Activated T-cell treated with anti-CD3 and anti-CD28 coated beads, Interleukin-2, amount 50 U/mL, for 72 hours (primary cell): ENCODE data around the gene PXMP2. TPM values are rescaled to one million over a fixed set of nuclear protein-coding genes. Genes with fewer than 3 reads are reported as not detected.
"Not testable (repeated sequence)": the region's sequence is repeated elsewhere in the genome, so short reads cannot be mapped to it uniquely, and the experiment has no call there.

Experiments used
- ATAC-seq, 2 donors: fragments of 150-1000 bp; cut with Tn5 transposase; replicated peaks in 1 of 2; 2 replicates each; pipeline ENCODE4 v1.10.0; 2021; ENCODE audit warnings: moderate library complexity in 2 of 2, mild to moderate bottlenecking in 1 of 2
- DNase-seq, 2 donors: peaks; one replicate each; pipeline ENCODE4 v3.0.0; 2021 to 2022; ENCODE audit warnings: mixed read lengths in 1 of 2
- H3K27ac Mint-ChIP-seq: one replicate; pipeline ENCODE4 v1.8.0; 2022; ENCODE audit warnings: mild to moderate bottlenecking, moderate library complexity, mixed read lengths
- H3K27me3 Mint-ChIP-seq: one replicate; pipeline ENCODE4 v1.8.0; 2022; ENCODE audit warnings: low read depth, mixed read lengths
- H3K36me3 Mint-ChIP-seq, 2 donors: one replicate each; pipeline ENCODE4 v1.8.0; 2022; ENCODE audit warnings: mixed read lengths in 2 of 2, mild to moderate bottlenecking in 1 of 2; ENCODE audit not compliant: insufficient read depth in 2 of 2
- H3K4me1 Mint-ChIP-seq: one replicate; pipeline ENCODE4 v1.8.0; 2022; ENCODE audit warnings: low read depth, mixed read lengths
- H3K4me3 Mint-ChIP-seq, 2 donors: one replicate each; pipeline ENCODE4 v1.8.0; 2022; ENCODE audit warnings: mild to moderate bottlenecking in 2 of 2, mixed read lengths in 2 of 2, moderate library complexity in 2 of 2
- H3K9me3 Mint-ChIP-seq, 2 donors: one replicate each; pipeline ENCODE4 v1.8.0; 2022; ENCODE audit warnings: mixed read lengths in 2 of 2
- total RNA-seq, 2 donors: library from RNA; stranded (reverse); gene quantifications; one replicate each; pipeline ENCODE4 v1.2.3, GENCODE V29; 2022

The PXMP2 gene
- total RNA-seq, 2 donors from 2014 or later, result 16.2 to 19.7 TPM

- no peaks in the 10 kb centered on the region for H3K9me3 Mint-ChIP-seq
- DNase-seq (no peak), ATAC-seq (no peak)
- H3K4me1 Mint-ChIP-seq, result peaks cover 23% of the 10 kb centered on the region
- H3K27ac Mint-ChIP-seq, result no peak overlapping the region
- H3K4me3 Mint-ChIP-seq, result peak overlapping the region; percentile 13 to 82
- H3K27me3 Mint-ChIP-seq, result no peaks in the 10 kb centered on the region
- H3K36me3 Mint-ChIP-seq, result peaks cover 1 to 3% of the 10 kb centered on the region in 2 donors
These were observed 1.8 kb downstream of the PXMP2 start for GRCh38 chr12:132689227-132689626.

DNA sequence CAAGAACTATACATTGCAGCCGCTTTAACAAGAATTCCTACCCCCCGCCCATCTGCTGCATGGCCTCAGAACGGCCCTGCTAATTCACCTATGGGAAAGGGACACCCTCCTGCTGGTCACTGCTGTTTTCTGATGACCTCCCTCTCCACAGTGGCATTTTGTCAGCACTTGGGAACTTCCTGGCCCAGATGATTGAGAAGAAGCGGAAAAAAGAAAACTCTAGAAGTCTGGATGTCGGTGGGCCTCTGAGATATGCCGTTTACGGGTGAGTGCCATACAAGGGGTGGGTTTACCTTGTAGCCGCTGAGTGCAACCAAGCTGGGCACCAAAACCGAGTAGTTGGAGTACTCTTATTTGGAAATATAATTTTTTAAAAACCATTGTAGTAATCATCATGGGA, 2.7 kb downstream of the PXMP2 start:
- H3K4me3 Mint-ChIP-seq, result no peak overlapping the region
- peaks cover 22% of the 10 kb centered on the region for H3K4me1 Mint-ChIP-seq
- no peak for ATAC-seq
- no peaks in the 10 kb centered on the region for H3K9me3 Mint-ChIP-seq
- H3K27ac Mint-ChIP-seq, result no peak overlapping the region
- H3K27me3 Mint-ChIP-seq, result no peaks in the 10 kb centered on the region
- no peak for DNase-seq
- peaks cover 1 to 3% of the 10 kb centered on the region in 2 donors for H3K36me3 Mint-ChIP-seq

GRCh38 chr12:132692030-132692429, 4.6 kb downstream of the PXMP2 start:
- H3K9me3 Mint-ChIP-seq, H3K27ac Mint-ChIP-seq, H3K4me3 Mint-ChIP-seq, DNase-seq, ATAC-seq, H3K27me3 Mint-ChIP-seq, H3K4me1 Mint-ChIP-seq: not testable (repeated sequence)
- H3K36me3 Mint-ChIP-seq, result peaks cover 1 to 11% of the 10 kb centered on the region in 2 donors

- H3K27ac Mint-ChIP-seq, DNase-seq, H3K4me3 Mint-ChIP-seq, ATAC-seq, H3K27me3 Mint-ChIP-seq, H3K4me1 Mint-ChIP-seq, H3K9me3 Mint-ChIP-seq: not testable (repeated sequence)
- peaks cover 0 to 22% of the 10 kb centered on the region in 2 donors for H3K36me3 Mint-ChIP-seq
These were observed 7.5 kb downstream of the PXMP2 start for GRCh38 chr12:132694888-132695287.

GRCh38 chr12:132695431-132695830, 8.0 kb downstream of the PXMP2 start:
- H3K4me1 Mint-ChIP-seq, result no peaks in the 10 kb centered on the region
- no peak overlapping the region for H3K27ac Mint-ChIP-seq
- no peaks in the 10 kb centered on the region for H3K27me3 Mint-ChIP-seq
- H3K36me3 Mint-ChIP-seq, result peaks cover 0 to 24% of the 10 kb centered on the region in 2 donors
- ATAC-seq (no peak), DNase-seq (no peak)
- H3K9me3 Mint-ChIP-seq, result no peaks in the 10 kb centered on the region
- H3K4me3 Mint-ChIP-seq, result no peak overlapping the region

- no peak for DNase-seq
- Mint-ChIP-seq H3K27ac (no peak overlapping the region), H3K27me3 (no peaks in the 10 kb centered on the region), H3K9me3 (no peaks in the 10 kb centered on the region), H3K4me1 (no peaks in the 10 kb centered on the region), H3K4me3 (no peak overlapping the region), H3K36me3 (peaks cover 1 to 30% of the 10 kb centered on the region in 2 donors)
- no peak for ATAC-seq
These were observed 11.0 kb downstream of the PXMP2 start for GRCh38 chr12:132698341-132698740.

GRCh38 chr12:132700212-132700822, 12.9 kb downstream of the PXMP2 start:
- peaks cover 1 to 33% of the 10 kb centered on the region in 2 donors for H3K36me3 Mint-ChIP-seq
- H3K4me1 Mint-ChIP-seq, result no peaks in the 10 kb centered on the region
- no peak overlapping the region for H3K4me3 Mint-ChIP-seq
- H3K9me3 Mint-ChIP-seq, result no peaks in the 10 kb centered on the region
- no peak for ATAC-seq
- no peak overlapping the region for H3K27ac Mint-ChIP-seq
- no peak for DNase-seq
- H3K27me3 Mint-ChIP-seq, result no peaks in the 10 kb centered on the region

GRCh38 chr12:132702640-132703039, 15.3 kb downstream of the PXMP2 start:
- no peak overlapping the region for H3K4me3 Mint-ChIP-seq
- H3K4me1 Mint-ChIP-seq, result no peaks in the 10 kb centered on the region
- DNase-seq, result no peak
- peaks cover 0 to 5% of the 10 kb centered on the region in 2 donors for H3K9me3 Mint-ChIP-seq
- no peaks in the 10 kb centered on the region for H3K27me3 Mint-ChIP-seq
- no peak for ATAC-seq
- no peak overlapping the region for H3K27ac Mint-ChIP-seq
- peaks cover 6 to 32% of the 10 kb centered on the region in 2 donors for H3K36me3 Mint-ChIP-seq

DNA sequence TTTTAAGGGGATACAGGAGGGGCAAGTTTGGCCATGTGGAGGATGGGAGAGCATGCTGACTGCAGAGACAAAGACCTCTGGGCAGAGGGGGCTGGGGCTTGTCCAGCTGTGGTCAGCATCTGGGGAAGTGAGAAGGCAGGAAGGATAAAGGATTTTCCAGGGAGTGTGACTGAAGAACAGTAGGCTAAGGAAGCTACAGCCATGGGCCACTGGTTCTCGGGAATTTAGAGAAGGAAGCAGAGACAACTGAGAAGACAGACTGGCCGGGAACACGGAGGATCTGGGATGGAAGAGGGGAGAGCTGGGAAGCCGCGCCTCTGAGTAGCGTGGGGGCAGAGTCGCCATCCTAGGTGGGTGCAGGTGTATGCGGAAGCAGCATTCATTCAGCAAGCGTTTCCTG, 16.3 kb downstream of the PXMP2 start:
- Mint-ChIP-seq H3K36me3 (peaks cover 10 to 29% of the 10 kb centered on the region in 2 donors), H3K4me3 (no peak overlapping the region), H3K9me3 (peaks cover 0 to 5% of the 10 kb centered on the region in 2 donors), H3K27ac (no peak overlapping the region), H3K27me3 (no peaks in the 10 kb centered on the region), H3K4me1 (no peaks in the 10 kb centered on the region)
- ATAC-seq (no peak), DNase-seq (no peak)

- H3K27ac Mint-ChIP-seq, result no peak overlapping the region
- ATAC-seq (no peak), DNase-seq (no peak)
- H3K4me3 Mint-ChIP-seq, result no peak overlapping the region
- H3K4me1 Mint-ChIP-seq, result peaks cover 12% of the 10 kb centered on the region
- peaks cover 12 to 22% of the 10 kb centered on the region in 2 donors for H3K36me3 Mint-ChIP-seq
- H3K27me3 Mint-ChIP-seq, result no peaks in the 10 kb centered on the region
- H3K9me3 Mint-ChIP-seq, result peaks cover 0 to 5% of the 10 kb centered on the region in 2 donors
These were observed 19.9 kb downstream of the PXMP2 start for GRCh38 chr12:132707241-132707640.

DNA sequence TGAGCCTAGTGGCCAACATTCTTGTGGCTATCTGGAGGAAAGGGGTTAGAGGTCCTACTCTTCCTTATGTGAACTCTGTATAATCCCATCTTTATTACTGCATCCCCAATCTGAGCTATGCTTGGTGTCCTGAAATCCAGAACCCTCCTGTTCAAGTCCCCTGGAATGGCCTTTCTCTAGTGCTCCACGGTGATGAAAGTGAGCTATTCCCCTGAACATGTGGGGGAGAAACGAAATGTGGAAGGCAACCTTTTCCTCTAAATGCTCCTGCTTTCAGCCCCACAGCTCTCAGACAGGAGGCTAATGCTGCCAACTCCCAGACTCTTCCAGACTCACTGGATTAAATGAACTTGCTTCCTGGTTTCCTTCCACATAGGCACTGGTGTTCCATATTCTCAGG, 20.8 kb downstream of the PXMP2 start:
- Mint-ChIP-seq H3K36me3 (peaks cover 12 to 19% of the 10 kb centered on the region in 2 donors), H3K9me3 (peaks cover 0 to 5% of the 10 kb centered on the region in 2 donors), H3K27ac (no peak overlapping the region), H3K27me3 (no peaks in the 10 kb centered on the region), H3K4me3 (no peak overlapping the region), H3K4me1 (peaks cover 20% of the 10 kb centered on the region)
- ATAC-seq, result no peak
- no peak for DNase-seq

DNA sequence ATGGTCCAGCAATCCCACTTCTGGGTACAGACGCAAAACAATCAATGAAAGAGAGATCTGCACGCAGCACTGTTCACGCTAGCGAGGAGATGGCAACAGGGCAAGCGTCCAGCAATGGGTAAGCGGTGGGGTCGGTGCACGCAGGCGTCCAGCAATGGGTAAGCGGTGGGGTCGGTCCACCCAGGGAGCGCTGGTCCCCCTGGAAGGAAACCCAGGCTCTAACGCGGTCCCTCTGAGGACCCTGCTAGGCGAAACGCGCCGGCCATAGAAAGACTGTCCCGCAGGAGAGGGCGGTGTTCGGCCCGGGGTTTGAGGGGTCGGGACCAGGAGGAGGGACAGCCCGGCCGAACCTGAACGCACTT, 22.6 kb downstream of the PXMP2 start:
- H3K4me3 Mint-ChIP-seq, result peak overlapping the region; percentile 93 to 98
- no peaks in the 10 kb centered on the region for H3K27me3 Mint-ChIP-seq
- H3K27ac Mint-ChIP-seq, result peak overlapping the region; percentile 97
- peaks cover 12 to 15% of the 10 kb centered on the region in 2 donors for H3K36me3 Mint-ChIP-seq
- DNase-seq (peak in 1 of 2 donors; percentile 24), ATAC-seq (peak; percentile 14)
- peaks cover 0 to 5% of the 10 kb centered on the region in 2 donors for H3K9me3 Mint-ChIP-seq
- H3K4me1 Mint-ChIP-seq, result peaks cover 30% of the 10 kb centered on the region

- H3K36me3 Mint-ChIP-seq, result peaks cover 12 to 13% of the 10 kb centered on the region in 2 donors
- H3K4me3 Mint-ChIP-seq, result peak within 1 kb of the TSS; percentile 93 to 98
- peak; percentile 92 to 94 for DNase-seq
- ATAC-seq, result peak; percentile 94 to 95
- H3K9me3 Mint-ChIP-seq, result peaks cover 0 to 5% of the 10 kb centered on the region in 2 donors
- peaks cover 30% of the 10 kb centered on the region for H3K4me1 Mint-ChIP-seq
- H3K27me3 Mint-ChIP-seq, result no peaks in the 10 kb centered on the region
- peak within 1 kb of the TSS; percentile 97 for H3K27ac Mint-ChIP-seq
These were observed 23.2 kb downstream of the PXMP2 start, which contains the start of gene PGAM5 for GRCh38 chr12:132710405-132711079. Gene PGAM5 (plus strand): TSS chr12:132710842. CDS start chr12:132710877, 35 bp downstream.
